CD4-positive, alpha-beta T cell treated with Interleukin-12 subunit alpha and Interleukin-12 subunit beta, for 1 hour (primary cell): ENCODE data around the gene L3MBTL2.

ENCODE experiments used
- DNase-seq: peaks from one replicate; pipeline ENCODE4 v3.0.0-alpha.2; 2020

L3MBTL2 gene

DNA sequence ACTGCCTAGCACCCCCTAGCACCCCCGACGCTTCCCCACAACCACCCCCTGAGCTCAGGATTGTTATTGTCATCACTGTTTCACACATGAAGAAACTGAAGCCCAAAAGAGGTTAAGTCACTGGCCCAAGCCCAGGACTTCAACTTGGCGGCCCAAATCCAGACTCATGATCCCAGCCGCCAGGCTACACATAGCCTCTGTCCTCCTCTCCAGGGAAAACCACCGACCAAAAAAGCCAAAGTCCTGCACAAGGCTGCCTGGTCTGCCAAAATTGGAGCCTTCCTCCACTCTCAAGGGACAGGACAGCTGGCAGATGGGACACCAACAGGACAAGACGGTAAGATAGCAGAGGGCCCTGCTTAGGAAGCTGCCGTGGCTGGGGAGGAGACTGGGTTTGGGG, 10.8 kb downstream of the L3MBTL2 start:
- no peak for DNase-seq

DNA sequence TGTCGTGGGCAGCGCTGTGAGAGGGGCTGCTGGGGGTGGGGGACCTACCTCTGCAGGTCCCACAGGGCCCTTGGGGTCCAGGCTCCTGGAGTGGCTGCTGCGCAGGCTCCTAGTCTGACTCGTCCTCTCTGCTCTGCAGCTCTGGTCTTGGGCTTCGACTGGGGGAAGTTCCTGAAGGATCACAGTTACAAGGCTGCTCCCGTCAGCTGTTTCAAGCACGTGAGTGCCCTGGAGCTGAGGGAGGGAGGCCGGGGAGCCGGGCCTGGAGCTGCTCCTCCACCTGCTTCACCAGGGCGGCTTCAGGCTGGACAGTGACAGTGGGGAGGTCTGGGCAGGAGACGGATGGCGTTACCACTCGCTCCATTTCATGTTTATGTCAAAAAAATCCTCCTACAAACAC, 11.9 kb downstream of the L3MBTL2 start:
- no peak for DNase-seq

DNA sequence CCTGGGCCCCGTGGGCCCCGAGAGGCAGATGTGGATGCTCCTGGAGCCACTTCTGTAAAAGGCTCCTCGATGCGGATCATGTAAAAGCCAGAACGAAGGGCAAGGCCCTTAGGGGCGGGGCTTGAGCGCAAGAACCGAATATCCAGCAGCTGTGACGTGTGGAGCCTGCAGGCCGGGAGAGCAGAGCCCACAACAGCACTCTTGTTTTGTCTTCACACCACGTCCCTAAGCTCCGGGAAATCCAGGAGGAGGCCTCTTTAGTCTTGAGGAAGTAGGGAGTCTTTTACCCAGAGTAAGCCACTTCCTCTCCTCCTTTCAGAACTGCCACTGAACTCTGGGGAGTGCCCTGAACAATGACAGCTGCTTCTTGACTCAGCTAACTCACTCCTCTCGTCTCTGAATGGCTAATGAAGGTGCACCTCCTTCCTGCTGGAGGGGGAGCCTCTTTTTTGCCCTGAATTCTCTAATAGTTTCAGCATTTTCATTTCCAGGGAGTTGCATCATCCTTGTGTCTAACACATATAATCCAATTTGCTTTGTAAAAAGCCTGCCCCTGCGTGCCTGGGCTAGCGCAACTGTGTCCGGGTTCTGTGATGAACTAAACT, 12.5 kb downstream of the L3MBTL2 start:
- peak; percentile 30 for DNase-seq

DNA sequence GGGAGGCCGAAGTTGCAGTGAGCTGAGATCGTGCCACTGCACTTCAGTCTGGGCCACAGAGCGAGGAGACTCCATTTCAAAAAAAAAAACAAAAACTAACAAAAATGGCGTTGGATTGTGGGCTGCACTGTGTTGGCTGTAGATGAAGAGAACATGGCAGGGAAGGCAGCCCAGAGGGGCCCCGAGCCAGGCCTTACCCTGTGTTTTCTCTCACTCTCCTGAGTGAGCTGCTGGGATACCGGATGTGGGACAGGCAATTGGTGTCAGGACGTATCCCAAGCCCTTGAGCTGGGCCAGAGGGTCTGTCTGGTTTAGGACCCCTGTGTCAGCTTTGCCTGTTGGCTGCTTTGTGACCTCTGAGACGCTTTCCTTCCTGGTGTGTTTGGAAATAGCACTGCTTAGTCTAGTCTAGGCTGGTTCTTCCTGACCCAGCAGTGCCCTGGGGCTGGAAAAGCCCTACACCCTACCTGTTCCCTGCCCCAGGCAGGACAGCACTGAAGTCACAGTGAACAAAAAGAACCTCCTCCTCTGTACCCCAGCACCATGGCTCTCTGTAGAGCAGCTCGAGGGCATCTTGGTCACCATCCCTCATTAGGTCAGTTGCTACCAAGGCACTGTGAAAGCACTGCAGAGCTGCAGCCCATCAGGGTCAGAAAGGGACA, 17.9 kb downstream of the L3MBTL2 start:
- no peak for DNase-seq

DNA sequence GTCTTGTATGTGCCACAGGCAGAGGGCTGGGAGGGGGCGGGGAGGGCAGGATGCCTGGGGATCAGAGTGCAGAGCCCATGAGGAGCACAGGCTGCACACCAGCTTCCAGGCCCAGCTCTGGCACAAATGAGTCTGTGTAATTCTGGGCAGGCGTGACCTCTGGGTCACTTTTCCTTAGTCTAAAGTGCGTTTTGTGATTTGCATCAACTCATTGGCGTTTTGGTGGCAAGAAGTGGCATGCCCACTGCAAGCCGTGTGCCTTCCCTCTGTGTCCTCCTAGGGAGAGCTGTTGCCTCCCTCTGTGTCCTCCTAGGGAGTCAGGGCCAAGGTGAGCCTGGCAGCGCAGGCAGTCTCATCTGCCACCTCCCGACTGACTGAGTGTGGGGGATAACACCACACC, 18.4 kb downstream of the L3MBTL2 start:
- no peak for DNase-seq

DNA sequence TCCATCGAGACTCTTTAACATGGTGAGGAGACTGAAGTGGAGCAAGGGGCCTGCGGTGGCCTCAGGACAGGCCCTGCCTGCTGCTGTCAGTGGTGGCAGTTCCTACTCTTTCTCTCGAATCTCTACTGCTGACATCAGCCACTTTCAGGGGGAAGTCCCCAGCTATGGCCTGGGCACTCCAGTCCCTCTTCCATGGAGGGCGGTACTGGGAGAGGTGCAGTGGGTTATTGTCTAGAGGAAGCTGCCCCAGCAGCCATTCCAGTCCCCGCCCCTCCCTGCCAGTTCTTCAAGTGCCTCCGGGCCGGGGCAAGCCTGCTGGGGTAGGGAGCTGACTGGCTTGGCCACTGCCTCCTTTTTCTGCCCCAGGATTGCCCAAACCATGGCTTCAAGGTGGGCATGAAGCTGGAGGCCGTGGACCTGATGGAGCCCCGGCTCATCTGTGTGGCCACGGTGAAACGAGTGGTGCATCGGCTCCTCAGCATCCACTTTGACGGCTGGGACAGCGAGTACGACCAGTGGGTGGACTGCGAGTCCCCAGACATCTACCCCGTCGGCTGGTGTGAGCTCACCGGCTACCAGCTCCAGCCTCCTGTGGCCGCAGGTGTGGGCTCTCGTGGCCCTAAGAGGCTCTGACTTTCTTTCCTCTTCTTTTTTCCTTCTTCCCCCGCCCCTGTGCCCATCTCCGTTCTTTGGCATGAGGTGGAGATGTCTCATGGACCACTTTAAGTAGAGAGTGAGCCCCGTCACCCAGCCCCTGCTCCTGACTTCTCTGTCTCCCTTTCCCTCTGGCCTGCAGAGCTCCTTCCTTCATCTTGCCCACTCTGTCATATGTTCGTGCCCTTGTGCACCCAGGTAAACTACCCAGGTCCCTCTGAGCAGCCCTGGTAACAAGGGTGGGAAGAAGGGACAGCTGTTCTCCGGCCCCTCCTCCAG, 21.9 kb downstream of the L3MBTL2 start:
- DNase-seq: no peak

DNA sequence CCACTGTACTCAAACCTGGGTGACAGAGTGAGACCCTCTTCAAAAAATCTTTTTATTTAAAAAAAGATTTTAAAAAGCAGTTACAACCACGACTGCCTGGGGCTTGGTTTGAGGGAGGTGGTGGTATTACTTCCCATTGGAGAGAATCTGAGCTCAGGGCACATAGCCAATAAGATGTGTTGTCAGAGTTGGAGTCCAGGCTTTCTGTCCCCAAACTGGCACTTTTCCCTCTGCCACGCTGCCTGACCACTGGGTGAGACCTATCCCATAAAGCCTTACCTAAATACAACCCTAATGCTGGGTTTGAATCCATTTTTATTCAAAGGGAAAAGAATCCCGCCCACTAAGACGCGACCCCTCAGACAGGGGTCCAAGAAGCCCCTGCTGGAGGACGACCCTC, 24.1 kb downstream of the L3MBTL2 start:
- DNase-seq: no peak

DNA sequence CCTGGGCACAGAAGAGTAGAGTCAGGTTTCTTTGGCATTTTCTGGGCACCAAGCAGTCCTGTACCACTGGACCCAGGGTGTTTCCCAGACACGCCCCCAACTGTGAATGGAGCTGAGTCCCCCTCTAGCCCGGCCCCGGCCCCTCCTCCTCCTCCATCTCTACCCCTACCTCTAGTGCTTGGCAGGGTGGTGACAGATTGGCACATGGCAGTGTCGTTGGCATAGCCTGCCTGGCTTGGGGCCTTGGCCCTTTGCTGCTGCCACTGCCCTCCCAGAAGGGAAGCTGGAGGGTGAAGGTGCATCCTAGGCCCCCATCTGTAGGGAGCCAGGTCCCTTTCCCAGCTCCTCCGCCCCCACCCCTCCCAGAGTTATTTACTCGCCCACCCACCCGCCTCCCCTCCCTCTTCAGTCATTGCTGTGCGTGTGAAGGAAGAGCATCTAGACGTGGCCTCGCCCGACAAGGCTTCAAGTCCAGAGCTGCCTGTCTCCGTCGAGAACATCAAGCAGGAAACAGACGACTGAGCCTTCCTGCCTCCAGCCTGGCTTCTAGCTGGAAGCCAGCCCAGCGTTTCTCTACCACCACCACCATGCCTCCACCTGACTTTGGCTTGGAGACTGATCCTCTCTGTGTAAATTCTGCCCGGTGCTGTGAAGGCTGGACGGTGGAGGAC, 24.8 kb downstream of the L3MBTL2 start:
- no peak for DNase-seq

DNA sequence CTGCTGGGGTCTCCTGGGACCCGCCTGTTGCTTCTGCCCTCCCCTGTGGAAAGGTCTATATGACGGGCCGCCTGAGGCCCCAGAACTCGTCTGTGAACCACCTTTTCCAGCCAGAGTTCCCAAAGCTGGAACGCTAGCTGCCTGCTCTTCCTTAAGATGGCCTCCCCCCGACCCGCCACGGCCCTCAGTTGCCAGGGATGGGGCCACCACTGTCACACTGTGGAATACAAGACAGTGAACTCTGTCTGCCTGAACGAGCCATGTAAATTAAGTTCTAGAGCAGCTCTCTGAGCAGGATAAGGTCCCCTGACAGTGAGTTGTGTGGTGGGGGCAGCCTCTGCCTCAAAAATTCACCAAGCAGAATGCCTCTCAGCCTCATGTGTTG, 25.3 kb downstream of the L3MBTL2 start:
- no peak for DNase-seq

DNA sequence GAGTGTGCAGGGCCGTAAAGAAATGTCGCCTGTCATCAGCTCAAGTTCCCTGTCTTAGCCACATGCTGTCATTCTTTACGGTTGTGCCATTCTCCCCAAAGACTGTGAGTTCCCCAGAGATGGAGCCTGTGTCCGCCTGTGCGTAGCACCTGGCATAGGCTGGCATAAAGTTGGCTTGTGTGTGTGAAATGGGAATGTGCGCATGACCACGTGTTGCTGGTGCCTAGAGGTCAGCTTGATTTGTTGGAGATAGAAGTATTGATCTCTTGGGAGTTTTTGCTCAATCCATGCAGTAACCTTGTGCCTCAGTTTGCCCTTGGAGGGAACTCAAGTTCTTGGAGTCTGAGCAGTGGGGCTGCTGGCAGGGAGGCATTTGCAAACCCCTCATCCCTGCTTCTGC, 26.3 kb downstream of the L3MBTL2 start:
- DNase-seq: no peak

DNA sequence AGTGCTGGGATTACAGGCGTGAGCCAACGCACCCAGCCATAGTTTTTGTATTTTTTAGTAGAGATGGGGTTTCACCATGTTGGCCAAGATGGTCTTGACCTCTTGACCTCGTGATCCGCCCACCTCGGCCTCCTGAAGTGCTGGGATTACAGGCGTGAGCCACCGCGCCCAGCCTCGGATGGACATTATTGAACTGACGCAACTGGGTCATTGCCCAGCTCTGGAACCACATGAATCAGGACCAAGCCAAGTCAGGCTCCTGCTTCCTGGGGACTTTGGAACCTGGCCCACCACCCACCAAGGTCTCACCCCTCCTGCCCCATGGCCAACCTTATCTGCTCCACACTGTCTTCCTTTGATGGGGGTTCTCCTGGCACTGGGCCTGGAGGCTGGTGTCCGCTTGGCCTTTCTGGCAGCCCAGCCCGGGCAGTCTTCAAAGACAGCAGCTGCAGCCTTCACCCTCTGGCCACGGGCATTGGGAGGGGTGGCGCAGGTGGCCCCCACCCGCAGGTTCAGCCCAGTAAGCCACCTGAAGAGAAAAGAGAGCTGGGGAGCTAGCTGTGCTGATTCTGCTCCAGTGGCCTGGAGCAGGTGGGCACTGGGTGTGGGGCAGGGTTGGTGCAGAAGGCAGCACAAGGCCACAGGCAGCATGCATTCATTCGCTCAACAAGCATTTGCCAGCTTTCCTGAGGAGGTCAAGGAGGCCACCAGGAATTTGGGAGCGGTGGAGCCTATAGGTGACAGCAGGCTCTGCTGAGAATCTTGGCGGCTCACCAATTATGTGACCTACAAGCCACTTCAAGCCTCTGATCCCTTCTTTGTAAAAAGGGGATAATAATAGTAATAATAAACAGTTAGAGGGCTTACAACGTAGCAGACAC, 29.9 kb downstream of the L3MBTL2 start:
- no peak for DNase-seq

DNA sequence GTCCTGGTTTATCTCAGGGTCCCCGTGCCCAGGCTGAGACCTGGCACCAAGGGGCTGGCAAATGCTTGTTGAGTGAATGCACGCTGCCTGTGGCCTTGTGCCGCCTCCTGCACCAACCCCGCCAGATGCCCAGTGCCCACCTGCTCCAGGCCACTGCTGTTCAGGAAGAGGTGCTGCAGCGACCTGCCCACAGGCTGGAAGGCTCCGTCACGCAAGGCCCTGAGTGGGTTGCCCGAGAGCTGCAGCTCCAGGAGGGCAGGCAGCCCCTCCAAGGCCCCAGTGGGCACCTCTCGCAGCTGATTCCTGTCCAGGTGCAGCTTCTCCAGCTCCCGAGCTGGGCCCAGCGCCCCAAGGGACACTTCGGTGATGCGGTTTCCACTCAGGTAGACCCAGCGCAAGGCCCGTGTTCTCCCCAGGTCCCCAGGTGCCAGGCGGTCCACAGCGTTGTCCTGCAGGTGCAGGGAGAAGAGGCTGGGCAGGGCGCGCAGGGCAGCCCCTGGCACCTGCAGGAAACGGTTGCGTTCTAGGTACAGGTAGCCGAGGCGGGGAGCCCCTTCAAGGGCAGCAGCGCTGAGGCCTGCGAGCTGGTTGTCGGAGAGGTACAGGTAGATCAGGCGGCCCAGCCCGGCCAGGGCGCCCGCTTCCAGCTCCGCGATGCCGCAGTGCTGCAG, 32.1 kb downstream of the L3MBTL2 start:
- no peak for DNase-seq

DNA sequence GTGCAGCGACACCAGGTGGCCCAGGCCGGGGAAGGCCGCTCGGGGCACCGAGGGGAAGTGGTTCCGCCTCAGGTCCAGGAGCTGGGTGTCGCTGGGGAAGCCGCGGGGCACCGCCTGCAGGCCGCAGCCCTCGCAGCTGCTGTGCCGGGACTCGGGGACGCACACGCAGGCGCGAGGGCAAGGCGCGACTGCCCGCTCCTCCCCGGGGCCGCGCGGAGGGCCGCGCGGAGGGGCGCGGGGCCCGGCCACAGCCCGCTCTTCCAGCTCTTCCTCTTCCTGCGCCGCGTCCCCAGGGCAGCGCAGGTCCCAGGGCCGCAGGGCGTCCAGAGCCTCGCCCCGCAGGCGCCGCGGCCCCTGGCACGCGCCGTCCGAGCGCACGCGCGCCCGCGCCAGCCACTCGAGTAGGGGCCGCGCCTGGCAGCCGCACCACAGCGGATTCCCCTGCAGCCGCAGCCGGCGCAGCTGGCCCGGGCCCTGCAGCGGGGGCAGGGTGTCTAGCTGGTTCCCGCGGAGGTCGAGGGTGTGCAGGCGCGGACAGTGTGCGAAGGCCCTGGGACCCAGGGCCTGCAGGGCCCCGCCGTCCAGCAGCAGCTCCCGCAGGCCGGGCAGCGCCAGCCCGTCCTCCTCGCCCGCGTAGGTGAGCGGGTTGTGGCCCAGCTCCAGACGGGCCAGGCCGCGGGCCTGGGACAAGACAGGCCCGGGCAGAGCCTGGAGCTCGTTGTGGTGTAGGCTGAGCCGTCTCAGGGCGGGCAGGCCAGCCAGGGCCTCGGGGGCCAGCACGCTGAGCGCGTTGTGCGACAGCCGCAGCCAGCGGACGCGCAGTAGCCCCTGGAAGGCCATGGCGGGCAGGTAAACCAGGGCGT, 32.8 kb downstream of the L3MBTL2 start:
- DNase-seq: peak; percentile 85

DNA sequence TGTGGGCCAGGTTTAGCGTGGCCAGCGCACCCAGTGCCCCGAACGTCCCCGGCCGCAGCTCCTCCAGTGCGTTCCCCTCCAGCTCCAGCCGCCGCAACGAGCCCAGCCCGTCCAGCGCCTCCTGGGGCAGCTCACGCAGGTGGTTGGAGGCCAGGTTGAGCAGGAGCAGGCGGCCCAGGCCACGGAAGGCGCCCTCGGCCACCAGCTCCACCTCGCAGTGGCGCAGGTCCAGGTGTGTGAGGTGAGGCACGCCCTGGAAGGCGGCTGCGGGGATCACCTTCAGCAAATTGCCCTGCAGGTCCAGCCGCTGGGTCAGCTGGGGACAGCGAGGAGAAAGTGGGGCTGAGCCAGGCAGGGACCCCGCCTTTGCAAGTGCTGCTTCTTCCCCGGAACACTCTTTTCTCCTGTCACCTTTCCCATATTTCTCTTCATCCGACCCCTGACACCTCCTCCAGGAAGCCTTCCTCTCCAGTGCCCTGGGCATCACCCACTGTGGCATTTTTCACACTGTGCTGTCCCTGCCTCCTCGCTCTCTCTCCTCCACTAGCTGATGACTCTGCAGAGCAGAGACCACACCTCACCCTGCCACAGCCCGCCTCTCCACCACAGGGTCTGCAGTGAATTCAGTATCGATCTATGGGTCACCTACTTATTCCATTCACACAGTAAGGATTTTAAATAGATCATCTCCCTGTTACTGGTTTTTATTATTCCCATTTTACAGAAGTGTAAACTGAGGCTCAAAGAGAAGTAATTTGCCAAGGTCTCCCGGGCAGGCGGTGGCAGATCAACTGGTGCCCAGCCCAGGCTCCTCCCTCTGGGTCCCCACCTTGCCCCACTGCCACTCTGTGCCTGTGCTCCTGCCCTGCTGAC, 33.7 kb downstream of the L3MBTL2 start:
- DNase-seq: no peak

DNA sequence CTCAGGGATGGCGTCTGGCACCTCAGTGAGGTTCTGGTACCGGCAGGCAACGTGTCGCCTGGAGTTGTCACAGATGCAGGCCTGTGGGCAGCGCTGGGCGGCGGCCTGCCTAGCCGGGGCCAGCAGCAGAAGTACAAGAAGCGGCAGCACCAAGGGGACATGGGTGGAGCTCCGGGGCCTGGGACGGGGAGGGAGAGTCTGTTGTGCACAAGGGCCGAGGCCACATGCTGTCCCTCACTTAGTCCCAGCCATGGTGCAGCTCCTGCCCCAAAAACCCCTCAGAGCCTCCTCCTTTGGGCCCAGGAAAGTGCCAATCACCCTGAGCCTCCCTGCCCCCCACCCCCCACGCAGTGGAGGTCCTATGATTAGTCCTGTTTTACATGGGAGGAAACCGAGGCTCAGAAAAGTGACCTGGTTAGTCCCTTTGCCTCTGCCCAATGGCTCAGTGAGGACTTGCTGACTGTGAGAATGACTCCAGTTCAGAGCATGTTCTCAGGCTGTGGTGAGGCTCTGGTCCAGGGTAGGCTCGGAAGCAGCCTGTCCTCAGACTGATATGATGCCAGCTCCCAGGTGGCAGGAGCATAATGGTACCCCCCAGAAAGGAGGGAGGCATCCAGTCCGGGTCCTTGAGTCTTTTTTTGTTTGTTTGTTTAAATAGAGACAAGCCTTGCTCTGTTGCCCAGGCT, 34.5 kb downstream of the L3MBTL2 start:
- no peak for DNase-seq

DNA sequence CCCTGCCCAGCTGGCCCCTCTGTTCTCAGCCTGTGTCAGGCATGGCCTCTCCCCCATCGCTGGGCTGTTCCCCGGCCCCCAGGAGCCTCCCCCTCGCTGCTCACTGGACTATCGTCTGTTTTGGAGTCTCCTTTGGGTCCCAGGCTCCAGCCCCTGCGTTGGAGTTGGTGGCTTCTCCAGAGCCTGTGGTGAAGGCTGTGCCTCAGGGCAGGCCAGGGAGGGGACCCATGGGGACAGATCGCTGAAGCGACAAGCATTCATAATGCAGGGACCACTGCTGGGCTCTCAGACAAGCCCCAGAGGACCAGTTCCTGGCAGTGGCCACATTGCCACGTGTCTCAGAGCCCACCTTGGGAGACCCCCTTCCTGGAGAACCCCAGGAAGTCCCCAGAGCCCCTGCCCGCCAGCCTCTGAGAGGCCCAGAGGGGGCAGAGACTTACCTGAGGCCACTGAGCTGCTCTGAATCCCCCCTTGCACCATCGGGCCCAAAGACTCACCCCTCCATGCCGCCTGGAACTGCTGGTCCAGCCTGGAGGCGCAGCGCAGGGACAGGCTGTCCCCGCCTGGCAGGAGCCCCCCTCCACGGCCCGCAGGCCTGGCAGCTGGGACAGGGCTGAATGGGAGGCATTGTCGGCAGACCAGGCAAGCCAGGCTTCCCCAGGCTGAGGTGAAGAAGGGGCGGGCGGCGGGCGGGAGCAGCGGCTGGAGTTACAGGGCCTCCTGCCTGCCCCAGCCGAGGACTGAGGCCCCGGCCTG, 35.4 kb downstream of the L3MBTL2 start, which contains the start of gene CHADL:
TSS of gene CHADL (minus strand) at position 555 of the 756 bp plus-strand sequence. CDS start at position 505, 50 bp downstream.
- no peak for DNase-seq

DNA sequence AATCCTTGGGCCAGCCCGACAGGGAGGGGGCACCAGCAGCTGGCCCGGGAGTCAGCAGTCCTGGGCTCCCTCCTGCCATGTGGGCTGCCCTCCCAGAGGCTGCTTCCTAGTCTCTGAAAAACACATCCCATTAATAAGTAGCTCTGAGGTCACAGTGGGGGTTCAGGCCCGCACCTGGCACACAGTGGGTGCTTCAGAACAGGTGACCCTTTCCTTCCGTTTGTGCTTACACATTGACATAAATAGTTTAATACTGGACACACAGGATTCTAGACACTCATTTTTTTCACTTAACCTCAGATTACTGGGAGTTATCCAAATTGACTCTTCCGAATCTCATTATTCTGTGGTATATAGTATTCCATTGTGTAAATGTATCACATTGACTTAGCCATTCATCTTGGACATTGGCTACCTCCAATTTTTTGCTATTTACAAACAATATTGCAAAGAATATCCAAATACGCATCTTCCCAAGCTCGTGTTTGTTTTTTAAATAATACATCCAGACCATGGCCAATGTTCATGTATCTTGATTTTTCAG, 36.1 kb downstream of the L3MBTL2 start:
- no peak for DNase-seq
